GM19035 (cell line): ENCODE results near the gene PRKD1.
"Not testable (repeated sequence)": the region's sequence is repeated elsewhere in the genome, so short reads cannot be mapped to it uniquely, and the experiment has no call there.

Source experiments
- ATAC-seq: cut with Tn5 transposase; IDR thresholded peaks from one replicate; pipeline ENCODE4 v1.9.1; 2021; ENCODE audit not compliant: unreplicated experiment

Gene PRKD1

DNA sequence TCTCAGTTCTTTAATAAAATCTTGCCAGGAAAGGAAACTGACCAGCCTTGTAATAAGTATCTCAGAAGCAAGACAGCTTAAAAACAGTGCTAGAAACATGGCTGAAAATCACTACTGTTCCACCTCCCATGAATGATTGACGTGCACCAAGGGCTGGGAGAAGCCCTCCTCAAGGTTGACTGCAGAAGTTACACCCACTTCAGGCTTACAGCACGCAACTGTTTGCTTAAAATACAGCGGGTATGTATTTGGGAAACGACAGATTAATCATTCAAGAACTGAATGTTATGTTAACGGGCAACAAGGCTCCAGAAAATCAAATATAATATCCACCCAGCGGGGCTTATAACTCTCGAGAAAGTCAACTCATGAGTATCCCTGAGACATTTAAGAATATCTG lies 22.1 kb downstream of the PRKD1 start:
- no peak for ATAC-seq

DNA sequence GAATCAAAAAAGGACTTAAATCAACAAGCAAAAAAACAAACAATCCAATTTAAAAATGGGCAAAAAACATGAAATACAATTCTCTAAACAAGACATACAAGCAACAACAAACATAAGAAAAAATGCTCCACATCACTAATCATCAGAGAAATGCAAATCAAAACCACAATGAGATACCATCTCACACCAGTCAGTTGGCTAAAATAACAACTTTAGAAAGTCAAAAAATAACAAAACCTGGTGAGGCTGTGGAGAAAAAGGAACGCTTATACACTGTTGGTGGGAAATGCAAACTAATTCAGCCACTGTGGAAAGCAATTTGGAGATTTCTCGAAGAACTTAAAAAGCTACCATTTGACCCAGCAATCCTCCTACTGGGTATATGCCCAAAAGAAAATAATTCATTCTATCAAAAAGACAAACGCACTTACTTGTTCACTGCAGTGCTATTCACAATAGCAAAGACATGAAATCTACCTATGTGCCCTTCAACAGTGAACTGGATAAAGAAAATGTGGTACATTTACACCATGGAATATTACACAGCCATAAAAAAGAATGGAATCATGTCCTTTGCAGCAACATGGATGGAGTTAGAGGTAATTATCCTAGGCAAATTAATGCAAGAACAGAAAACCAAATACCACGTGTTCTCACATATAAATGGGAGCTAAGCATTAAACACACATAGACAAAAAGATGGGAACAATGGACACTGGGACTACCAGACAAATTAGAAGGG lies 26.9 kb downstream of the PRKD1 start:
- no peak for ATAC-seq

DNA sequence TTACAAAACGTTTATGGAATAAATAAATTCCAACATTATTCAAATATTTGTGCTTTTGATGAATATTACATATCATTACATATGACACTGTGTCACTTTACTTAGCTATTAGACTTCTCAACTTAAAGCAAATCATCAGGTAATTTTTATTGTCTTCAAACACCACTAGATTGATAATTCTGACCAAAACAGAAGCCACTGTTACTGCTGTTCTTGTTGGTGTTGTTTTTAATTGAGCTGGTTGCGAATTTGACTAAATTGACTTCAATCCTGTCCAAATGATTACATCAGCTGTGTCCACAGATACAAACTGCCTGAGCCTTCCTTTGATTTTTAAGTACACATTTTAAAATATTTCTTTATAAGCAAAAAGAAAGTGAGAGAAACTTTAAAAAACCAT lies 29.2 kb downstream of the PRKD1 start:
- ATAC-seq = no peak

DNA sequence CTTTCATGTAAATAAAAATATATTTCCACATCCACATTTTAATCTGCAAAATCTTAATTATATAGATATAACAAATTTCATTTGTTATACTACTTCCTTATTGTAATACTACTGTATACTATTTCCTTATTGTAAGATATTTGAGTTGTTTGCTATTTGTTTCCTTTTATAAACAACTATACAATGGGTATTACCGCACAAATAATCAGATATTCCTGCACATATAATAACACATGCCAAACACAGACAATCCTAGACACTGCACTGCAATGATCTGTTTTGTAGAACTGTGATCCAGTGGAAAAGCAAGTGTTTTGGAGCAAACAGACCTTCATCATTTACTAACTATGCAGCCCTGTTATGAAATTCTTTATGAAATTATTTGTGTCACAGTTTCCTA lies 30.5 kb downstream of the PRKD1 start:
- no peak for ATAC-seq

DNA sequence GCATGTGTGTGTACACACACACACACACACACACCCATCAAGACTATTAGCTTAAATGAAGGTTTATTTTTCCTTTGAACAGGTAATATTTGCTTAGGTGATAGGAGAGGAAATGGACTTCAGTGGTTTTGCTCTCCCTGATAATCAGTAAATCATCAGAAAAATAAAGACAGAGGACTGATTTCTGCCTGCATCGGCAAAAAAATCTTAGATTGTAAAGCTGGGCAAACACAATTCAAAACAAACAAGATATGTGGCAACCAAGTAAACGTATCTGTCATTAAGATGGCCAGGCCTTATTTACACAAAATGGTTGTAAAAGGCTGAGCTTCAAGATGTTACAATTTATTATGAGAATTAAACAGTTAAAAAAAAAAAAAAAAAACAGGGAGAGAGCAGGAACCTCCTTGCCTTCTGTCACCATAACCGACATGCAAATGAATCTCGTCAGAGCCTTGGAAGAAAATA lies 31.3 kb downstream of the PRKD1 start:
- ATAC-seq = no peak

DNA sequence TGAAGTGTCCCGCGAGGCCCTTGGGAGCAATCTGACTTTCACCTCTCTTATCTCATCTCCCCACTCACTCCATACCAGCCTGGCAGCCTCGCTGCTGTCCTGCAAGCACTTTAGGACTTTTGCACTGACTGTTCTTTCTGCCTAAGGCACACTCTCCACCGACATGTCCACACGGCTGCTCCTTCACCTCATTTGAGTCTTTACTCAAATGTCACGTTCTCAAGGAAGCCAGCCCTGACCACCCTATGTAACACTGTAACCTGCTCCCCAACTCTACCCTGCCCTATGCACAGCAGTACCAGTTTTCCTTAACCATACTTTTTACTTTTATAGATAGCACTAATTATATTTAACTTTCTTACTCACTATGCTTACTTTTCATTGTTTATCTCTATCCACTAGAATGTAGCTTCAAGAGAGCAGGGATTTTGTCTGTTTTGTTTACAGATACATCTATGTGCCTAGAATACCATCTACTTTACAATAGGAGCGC lies 32.0 kb downstream of the PRKD1 start:
- no peak for ATAC-seq

DNA sequence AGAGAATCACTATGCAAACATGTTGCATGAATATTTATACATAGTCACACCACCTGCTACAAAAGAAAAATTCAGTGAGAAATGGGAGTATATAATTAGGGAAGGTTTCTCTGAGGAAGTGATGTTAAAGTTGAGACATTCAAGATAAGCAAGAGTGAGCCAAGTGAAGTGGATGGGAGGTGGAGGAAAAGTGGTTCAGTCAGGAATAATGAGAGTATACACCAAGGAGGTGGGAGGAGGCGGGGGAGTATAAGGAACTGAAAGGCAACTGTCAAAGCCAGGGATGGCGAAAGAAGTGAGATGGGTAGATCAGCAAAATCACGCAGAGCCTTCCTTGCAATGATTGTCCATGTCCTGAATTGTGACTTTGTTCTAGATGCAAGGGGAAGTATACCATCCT lies 33.7 kb downstream of the PRKD1 start:
- no peak for ATAC-seq

DNA sequence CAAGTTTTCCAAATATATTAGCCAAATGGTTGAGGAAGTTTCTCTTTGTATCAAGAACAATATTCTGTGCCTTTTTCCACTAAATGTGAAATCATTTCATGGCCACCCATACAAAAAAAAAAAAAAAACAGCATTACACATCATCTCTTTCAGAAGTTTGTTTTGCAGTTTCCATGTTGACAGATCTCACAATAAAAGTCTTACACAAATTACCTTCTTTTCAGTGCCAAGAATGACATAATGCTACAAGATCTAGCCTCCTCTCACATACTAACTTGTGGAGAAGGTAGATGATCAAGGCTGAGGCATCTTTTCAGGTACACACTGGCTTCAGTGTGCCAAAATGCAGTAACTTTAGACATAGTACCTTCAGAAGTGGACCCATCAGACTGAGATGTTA lies 35.3 kb downstream of the PRKD1 start:
- ATAC-seq = no peak

DNA sequence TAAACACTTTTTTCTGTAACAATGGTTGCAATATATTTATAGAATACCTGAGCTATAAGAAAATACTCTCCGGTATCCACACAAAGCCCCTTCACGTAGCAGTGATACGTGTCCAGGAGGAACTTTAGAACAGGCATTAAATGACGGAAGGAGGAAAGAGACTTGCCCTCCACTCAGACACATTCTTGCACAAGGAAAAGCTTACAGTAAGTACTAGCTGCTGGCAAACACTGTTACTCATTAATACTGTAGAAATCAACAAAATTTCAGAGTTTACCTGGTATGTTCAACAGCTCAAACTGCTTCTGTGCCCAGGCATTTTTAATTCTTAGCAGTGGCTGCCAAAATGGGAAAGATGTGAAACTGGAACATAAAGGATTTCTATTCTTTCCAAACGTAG lies 41.7 kb downstream of the PRKD1 start:
- no peak for ATAC-seq

DNA sequence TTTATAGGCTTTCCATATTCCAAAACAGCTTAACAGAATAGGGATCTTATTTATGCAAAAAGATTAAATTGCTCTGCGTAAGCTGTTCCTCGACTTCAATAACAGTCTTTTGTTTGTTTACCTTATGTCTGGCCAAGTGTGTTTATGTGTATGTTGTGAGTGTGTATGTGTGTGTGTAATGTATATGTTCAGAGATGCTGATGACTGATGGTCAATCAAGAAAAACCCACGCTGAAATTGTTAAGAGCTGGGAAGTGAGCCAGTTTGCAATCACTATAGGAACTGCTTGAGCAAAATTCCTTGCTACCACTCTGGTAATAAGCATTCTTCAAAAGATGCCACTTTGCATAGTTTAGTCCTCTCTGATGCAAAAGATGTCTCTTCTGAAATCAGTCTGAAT lies 59.6 kb downstream of the PRKD1 start:
- ATAC-seq = no peak

DNA sequence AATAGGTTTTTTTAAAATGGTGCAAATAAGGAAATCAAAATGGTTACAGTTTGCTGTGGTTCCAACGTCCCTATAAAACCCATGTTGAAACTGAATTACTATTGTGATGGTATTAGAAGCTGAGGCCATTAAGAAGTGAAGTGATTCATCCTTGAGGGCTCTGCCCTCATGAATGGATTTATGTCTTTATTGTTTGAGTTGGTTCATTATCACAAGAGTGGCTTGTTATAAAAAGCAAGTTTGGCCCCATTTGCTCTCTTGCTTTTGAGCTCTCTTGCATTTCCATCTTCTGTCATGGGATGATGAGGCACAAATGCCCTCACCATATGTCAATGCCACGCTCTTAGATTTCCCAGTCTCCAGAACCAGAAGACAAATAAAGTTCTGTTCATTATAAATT lies 62.3 kb downstream of the PRKD1 start:
- ATAC-seq = no peak

DNA sequence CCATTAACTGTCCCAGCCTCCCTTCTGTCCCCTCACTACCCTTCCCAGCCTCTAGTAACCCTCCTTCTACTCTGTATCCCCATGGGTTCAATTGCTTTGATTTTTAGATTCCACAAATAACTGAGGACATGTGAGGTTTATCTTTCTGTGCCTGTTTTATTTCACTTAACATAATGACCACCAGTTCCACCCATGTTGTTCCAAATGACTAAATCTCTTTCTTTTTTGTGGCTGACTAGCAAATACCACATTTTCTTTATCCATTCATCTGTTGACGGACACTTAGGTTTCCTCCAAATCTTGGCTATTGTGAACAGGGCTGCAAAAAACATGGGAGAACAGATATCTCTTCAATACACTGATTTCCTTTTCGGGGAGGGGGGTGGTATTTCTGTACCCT lies 65.7 kb downstream of the PRKD1 start:
- no peak for ATAC-seq

DNA sequence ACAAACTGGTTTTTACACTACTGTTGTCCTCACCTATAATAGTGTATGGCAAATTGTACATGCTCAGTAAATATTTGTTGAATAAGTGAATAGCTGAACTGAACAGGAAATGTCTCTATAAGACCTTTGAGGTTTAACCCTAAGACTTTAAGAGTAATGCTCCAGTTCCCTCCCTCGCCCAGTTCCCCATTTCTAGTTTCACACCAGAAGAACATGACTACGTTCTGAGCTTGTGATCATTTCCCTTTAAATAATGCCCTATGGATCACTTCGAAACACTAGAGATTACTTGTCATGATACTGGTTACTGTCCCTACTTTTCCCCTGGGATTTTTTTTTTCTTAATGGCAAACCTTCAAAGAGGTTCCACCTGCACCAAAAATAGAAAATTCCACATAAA lies 69.3 kb downstream of the PRKD1 start:
- peak; percentile 87 for ATAC-seq

DNA sequence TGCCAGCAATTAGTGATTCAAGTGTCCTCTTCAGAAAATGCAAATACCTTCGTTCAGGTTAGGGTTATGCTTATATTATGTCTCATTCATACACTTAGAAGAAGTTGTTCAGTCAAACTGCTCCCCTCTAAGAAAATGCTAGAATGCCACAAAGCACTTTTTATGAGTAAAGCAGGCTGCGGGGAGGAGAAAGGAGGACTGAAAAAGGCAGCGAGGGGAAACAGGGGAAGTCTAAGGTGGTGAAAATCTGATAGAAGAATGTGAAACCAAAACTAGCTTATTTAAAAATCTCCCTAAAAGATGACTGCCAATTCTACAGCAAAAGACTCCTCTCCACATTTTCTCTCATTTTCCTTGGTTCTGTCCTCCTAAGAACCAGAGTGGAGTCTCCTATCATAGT lies 70.1 kb downstream of the PRKD1 start:
- ATAC-seq = peak; percentile 78

DNA sequence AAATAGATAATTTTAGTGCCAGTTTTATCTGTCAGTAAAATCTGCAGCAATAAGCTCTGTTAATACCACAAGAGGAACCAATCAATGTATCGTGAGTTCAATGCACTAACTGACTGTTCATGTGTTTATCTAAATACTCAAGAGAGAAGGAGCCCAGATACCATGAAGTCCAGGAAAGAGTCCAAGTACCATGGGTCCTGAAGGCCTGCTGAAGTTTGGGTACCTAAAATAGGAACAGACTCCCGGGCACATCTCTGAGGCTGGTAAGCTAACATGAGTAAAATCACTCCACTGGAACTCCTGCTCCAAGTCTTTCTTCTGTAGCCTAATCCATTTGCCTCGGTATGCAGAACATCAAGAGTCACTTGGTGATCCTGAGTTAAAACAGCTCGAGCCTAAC lies 71.1 kb downstream of the PRKD1 start:
- no peak for ATAC-seq

DNA sequence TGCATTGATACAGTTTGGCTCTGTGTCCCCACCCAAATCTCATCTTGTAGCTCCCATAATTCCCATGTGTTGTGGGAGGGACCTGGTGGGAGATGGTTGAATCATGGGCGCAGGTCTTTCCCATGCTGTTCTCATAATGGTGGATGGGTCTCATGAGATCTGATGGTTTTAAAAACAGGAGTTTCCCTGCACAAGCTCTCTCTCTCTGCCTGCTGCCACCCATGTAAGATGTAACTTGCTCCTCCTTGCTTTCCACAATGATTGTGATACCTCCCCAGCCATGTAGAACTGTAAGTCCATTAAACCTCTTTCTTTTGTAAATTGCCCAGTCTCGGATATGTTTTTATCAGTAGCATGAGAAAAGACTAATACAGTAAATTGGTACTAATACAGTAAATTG lies 74.0 kb downstream of the PRKD1 start:
- not testable (repeated sequence) for ATAC-seq

DNA sequence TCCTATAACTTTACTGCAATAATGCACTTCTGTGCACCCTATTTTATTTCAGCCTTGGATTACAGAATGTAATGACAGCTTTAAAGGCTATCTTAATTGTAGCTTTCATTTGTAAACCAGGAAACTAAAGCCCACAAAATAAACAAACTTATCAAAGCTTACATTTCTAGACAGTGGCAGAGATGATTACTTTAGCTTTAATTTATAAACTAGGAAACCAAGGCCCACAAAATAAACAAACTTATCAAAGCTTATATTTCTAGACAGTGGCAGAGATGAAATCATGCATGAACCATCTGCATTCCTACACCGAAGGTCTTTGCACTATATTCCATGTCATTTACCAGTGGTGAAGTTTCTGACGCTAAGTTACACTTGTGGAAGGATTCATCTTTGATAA lies 74.4 kb downstream of the PRKD1 start:
- ATAC-seq = no peak

DNA sequence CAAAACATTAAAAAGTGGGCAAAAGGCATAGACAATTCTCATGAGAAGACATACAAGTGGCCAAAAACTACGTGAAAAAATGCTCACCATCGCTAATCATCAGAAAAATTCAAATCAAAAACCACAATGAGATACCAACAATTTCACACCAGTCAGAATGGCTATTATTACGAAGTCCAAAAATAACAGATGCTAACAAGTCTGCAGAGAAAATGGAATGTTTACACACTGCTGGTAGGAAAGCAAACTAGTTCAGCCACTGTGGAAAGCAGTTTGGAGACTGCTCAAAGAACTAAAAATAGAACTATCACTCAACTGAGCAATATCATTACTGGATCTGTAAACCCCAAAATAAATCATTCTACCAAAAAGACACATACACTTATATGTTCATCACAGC lies 76.2 kb downstream of the PRKD1 start:
- no peak for ATAC-seq

DNA sequence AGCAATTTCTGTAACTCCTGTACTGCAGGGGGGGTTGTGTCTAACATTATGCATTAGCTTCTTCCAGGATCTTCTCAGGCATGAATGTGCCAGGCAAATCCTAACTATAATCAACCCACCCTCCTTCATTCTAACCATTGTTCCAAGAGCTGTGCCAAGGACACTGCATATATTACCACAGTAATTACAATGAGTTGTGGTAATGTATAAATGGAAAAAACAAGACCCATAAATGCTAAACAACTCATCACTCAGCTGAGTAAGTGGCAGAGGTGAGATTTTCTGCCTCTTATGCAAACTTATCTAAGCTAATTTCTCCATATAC lies 80.6 kb downstream of the PRKD1 start:
- ATAC-seq = peak; percentile 30

DNA sequence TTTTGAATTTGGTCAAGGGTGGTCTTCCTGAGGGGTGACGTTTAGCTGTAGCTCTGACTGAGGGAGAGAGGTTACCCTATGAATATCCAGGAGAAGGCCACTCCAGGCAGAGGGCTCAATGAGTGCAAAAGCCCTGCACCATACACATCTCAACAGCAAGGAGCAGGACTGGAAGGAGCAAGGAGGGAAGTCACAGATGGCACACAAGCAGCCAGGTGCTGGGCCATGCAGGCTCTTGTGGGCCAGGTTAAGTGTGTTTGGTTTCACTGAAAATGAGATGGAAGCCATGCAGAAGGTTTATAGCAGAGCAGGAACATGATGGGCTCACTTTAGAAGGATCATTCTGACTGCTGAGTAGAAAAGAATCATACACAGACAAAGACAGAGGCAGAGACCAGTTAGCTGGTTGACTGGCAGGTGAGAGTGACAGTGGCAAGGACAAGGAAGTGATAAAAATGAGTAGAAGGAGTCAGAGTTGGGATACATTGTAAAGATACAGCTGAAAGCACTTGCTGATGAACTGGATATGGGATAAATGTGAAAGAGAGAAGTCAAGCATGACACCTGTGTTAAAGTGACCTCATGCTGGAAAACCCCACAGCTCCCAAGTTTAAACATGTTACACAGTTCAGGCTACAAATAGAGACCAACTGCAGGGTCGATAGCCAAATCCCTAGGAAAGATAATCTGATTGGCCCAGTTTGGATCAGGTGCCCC lies 81.2 kb downstream of the PRKD1 start:
- ATAC-seq = peak; percentile 59

DNA sequence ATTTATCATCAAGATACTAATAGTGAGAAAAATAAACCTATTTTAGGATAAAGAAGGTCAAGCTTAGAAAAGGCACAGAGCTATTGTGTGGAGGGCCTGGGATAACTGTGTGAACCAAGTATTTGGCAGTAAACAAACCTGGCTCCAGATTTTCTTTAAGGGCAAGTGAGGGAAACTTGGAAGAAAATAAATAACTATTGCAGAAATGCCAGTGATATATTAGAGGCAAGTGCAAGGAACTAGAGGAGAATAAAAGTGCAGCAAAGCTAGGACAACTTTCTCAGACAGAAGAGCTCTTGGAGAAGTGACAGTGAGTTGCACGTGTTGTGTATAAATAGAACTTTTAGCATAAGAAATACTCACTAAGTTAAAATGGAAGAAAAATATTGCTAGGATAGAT lies 83.7 kb downstream of the PRKD1 start:
- ATAC-seq = no peak

DNA sequence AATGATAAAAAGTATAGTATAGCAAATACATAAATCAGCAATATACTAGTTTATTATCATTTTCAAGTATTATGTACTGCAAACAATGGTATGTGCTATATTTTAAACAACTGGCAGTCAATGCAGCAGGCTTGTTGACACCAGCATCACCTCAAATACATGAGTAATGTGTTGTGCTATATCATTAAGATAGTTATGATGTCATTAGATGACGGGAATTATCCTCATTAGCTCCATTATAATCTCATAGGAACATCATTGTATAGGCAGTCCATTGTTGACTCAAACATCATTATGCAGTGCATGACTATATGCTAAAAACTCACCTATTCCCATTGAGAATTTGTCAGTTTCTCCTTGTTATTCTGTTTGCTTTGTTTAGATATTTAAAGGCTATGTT lies 85.4 kb downstream of the PRKD1 start:
- ATAC-seq = no peak
